AG09319 (cell line): Measurements from ENCODE around the gene CNTNAP2.

Source experiments
- DNase-seq: peaks from one replicate; pipeline ENCODE4 v3.0.0-alpha.2; 2010; ENCODE audit warnings: low read depth; ENCODE audit errors: extremely low read depth
- TF ChIP-seq, protein P1 (sequence below): IDR thresholded peaks from 2 replicates; pipeline ENCODE4 v1.5.1; 2011; ENCODE audit warnings: low read depth, mild to moderate bottlenecking, inconsistent platforms, low read length, moderate library complexity

CNTNAP2 gene

DNA sequence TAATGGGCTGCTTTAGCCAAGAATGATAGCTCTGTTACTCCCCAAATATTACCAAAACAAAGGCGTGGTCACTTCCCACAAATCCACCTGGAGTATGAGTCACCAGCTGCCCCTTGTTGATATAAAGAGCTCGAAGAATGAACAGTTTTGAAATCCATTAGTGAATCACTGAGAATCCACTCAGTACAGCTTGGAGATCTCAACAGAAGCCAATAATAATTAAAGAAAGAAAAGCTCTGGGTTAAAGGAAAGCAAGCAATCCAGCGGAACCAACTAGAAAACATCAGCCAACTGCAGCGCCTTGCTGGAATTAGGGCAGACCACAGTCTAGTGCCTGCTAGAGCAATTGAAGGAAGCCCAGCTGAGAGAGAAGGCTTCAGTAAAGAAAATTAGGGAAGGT, 1897.9 kb downstream of the CNTNAP2 start:
- DNase-seq = no peak
- TF ChIP-seq, protein P1, sequence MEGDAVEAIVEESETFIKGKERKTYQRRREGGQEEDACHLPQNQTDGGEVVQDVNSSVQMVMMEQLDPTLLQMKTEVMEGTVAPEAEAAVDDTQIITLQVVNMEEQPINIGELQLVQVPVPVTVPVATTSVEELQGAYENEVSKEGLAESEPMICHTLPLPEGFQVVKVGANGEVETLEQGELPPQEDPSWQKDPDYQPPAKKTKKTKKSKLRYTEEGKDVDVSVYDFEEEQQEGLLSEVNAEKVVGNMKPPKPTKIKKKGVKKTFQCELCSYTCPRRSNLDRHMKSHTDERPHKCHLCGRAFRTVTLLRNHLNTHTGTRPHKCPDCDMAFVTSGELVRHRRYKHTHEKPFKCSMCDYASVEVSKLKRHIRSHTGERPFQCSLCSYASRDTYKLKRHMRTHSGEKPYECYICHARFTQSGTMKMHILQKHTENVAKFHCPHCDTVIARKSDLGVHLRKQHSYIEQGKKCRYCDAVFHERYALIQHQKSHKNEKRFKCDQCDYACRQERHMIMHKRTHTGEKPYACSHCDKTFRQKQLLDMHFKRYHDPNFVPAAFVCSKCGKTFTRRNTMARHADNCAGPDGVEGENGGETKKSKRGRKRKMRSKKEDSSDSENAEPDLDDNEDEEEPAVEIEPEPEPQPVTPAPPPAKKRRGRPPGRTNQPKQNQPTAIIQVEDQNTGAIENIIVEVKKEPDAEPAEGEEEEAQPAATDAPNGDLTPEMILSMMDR = no peak

DNA sequence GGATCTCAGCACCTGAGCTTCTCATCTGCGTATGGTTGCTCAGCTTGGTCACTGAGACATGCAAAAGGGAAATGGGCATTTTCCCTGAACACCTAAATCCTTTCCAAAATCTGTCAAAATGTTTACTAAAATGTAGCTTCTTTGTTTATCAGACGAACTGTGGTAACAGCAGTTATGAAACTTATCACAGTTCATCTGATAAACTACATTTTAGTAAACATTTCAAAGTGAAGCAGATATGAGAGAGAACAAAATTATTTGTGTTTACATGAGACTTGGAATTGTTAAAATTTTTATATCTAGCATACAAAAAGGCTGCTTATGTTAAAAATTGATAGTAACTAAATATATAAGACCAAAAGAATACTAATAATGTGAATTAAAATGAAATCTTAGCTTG, 1900.5 kb downstream of the CNTNAP2 start:
- TF ChIP-seq, protein P1 = no peak

DNA sequence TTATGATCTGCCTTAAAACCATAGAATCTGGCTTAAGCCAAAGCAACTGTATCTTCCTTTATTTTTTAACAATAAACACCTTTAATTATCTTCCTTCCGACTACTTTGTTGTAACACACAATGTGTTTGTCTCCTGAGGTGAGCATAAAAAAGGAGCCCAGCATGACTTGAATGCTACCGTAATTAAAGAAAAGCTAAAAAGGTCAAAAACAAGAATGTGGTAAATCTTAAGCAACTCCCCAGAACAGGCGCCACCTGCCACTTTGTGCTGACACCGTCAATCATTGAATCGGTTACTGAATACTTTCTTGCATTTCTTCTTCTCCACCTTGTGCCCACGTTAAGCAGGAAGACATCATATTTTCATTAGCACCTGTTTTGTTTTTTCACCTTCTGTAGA, 1904.1 kb downstream of the CNTNAP2 start:
- DNase-seq = no peak
- TF ChIP-seq, protein P1 = no peak

More for the DNA sequence above, 1900.5 kb downstream of the CNTNAP2 start:
- no peak for DNase-seq

DNA sequence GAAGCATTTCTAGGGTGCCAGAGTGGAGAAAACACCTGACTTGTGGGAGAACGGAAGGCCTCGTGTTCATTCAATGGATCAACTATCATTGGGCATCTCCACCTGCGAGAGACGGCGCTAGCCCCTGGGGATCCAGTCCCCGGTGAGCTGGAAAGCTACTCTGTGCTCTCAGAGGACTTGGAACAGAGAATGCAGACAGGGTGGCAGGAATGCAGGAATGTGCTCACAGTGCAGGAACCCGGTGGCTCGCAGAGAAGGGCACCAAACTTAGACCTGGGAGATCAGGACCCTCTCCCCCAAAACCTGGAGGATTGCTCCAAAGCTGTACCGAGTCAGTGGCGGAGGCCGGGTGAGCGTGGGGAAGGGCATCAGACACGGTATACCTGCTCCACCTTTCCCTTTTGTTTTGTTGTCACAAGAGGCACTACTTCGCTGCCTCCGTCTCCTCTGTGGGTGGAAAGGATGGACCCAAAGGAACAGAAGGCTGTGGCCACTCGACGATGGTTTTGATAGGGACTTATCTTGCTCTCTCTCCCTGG, 1905.0 kb downstream of the CNTNAP2 start:
- TF ChIP-seq, protein P1 = no peak
- no peak for DNase-seq

DNA sequence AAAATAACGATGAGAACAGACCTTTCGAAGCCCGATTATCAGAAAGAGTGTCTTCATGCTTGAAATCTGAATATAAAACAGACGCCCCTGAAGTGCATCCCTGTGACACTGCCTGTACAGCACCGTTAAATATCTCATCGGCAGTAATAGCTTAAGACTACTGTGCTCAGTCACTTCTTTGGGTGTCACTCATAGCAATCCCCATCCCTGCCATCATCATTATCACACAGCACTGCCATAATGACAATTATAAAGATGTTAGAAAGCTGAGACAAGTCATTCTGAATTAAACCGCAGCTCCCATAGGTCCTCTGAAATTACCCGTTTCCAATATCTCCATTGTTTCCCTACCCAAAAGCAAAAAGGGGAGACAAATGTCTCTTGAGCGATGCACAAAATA, 1906.2 kb downstream of the CNTNAP2 start:
- TF ChIP-seq, protein P1 = no peak
- DNase-seq = no peak

DNA sequence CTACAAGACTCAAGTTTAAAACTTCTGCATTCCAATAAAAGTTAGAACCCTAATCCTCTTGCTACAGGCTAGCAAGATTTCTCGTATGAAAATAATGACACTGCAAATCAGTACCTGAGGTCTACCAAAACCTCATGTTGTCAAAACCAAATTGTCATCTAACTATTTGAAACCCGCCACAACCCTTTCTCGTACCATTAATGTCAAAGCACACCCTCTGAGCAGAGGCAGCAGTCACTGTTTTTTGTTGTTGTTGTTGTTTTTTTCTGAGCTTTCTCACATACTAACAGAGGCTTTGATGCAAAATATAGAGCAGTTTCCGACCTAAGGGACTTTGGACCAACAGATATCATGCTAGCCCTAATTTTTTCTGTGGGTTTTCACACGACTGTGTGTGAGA, 1910.1 kb downstream of the CNTNAP2 start:
- no peak for DNase-seq
- TF ChIP-seq, protein P1 = no peak

DNA sequence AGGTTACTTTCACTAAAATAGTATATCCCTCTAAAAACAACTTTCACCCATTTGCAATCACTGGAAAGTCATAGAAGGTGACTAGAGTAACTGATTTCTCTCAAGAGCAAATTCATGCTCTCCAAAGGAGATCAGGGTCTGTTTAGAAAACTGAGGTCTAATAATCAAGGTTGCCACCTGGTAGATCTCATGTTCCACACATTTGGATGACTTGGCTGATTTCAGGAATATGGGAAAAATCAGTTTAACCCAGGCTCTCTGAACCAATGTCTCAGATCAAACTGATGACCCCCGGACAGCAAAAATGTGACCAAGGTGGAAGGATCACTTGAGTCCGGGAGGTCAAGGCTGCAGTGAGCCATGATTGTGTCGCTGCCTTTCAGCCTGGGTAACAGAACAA, 1911.6 kb downstream of the CNTNAP2 start:
- DNase-seq = no peak
- TF ChIP-seq, protein P1 = no peak
